Kidney glomerular epithelial cell (primary cell): Measurements from ENCODE around the gene MRPS2.
"Not testable (repeated sequence)": the region's sequence is repeated elsewhere in the genome, so short reads cannot be mapped to it uniquely, and the experiment has no call there.

Experiments used
- DNase-seq: peaks from one replicate; lab custom pipeline; 2025; lab: John Stamatoyannopoulos, UW

The MRPS2 gene

DNA sequence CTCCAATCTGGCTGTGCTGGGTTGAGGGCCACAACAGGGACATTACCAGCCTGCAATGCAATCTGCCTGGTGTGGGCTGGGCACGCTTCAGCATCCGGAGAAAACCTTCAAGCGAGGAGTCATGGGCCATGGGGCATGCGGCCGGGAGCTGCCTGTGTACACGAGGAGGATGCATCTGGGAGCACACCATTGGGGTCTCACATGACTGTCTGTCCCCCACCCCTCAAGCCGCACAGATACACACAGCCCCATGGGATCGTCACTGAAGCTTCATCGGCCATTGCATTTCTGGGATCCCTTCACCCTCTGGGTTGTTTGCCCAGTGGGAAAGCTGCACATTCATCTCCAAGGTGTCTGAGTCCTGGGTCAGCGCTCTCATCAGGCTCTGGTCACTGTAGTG lies 30.6 kb downstream of the MRPS2 start:
- DNase-seq, result no peak

DNA sequence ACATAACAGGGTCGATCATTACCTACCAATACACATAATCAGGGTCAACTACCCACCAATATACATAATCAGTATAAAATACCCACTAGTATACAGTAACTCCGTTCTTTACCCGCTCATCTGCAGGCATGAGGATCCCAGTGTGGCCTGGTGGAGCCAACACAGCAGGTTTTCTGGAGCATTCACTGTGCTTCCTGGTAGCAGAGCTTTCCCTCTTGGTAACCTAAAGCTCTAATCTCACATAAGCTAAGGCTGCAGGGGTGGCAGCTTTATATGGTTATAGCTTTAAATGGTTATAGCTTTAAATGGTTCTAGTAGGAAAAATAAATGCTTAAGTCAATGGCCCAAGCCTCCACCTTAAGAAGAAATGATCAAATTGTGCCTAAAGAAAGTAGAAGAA lies 32.6 kb downstream of the MRPS2 start:
- no peak for DNase-seq

DNA sequence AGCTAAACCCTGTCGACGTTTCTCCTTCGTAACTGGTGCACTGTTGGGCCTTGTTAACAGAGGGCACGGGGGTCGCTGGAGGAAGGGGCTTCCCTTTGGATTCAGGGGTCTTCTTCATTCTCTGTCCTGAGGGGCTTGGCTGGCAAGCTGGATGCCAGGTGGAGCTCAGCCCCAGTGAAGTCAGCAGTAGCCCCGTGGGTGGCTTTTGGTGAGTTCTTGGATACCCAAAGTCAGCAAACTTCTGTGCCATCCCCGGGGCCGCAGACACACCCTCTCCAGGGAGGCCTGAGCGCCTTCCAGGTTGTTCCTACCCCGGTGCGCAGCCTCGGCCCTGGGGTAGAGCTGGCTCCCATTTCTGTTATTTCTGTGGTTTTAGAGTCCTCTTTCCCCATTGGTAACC lies 33.2 kb downstream of the MRPS2 start:
- DNase-seq, result no peak

DNA sequence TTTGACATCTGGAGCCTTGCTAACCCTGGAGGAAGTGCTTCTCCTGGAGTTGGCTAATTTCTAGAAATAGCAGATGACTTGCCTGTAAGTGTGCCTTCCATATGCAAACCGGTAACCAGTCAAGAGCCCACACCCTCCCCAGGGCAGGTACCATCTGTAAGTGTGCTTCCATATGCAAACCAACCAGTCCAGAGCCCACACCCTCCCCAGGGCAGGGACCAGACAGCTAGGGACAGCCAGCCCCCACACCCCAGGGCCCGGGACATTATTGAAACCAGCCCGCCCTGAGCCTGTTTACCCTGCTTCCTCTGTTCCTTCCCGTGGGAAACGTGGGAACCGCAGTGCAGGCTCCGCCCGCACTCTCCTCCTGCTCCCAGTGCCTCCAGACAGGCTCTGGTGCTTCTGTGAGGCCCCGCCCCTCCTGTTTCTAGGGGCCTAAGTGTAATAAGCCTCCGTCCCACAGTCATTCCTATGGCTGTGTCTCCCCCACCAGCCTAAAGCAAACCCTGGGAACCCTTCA lies 33.8 kb downstream of the MRPS2 start:
- DNase-seq, result not testable (repeated sequence)

- DNase-seq, result not testable (repeated sequence)
These were observed 34.3 kb downstream of the MRPS2 start for GRCh38 chr9:135534826-135535225.

GRCh38 chr9:135535631-135536030 lies 35.1 kb downstream of the MRPS2 start:
- DNase-seq, result not testable (repeated sequence)

GRCh38 chr9:135536216-135536615 lies 35.7 kb downstream of the MRPS2 start:
- DNase-seq, result peak; percentile 14

DNA sequence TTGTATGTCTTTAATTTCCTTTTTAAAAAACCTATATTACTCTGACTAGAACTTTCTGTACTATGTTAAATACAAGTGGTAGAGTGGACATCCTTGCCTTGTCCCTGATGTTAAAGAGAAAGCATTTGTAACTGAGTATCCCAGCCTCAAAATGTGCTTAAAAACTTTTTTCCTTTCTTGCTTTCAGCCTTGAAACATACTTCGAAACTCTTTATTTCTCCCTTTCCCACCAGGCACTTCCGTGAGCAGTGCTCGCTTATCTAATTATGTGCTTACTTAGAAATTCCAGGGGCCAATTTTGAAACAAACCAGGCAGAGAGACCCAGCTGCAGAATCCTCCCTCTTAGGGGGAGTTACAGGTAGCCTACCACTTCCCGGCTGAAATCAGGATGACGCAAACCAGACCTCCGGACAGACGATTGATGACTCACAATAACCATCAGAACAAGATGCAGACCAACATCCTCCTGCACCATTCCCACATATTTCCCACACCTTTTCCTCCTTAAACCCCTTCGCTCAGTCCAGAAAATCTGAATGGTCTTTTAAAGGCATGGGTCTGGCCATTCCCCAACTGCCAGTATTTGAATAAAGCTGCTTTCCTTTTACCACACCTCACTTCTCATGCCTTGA lies 42.9 kb downstream of the MRPS2 start:
- peak; percentile 83 for DNase-seq

GRCh38 chr9:135544981-135545635 lies 44.6 kb downstream of the MRPS2 start:
- no peak for DNase-seq

GRCh38 chr9:135545646-135546176 lies 45.2 kb downstream of the MRPS2 start, which contains the start of gene OBP2A:
TSS of gene OBP2A (plus strand) at chr9:135546126. CDS start at chr9:135546181, 55 bp downstream.
- not testable (repeated sequence) for DNase-seq

GRCh38 chr9:135546792-135547617 lies 46.5 kb downstream of the MRPS2 start:
- DNase-seq, result not testable (repeated sequence)

DNA sequence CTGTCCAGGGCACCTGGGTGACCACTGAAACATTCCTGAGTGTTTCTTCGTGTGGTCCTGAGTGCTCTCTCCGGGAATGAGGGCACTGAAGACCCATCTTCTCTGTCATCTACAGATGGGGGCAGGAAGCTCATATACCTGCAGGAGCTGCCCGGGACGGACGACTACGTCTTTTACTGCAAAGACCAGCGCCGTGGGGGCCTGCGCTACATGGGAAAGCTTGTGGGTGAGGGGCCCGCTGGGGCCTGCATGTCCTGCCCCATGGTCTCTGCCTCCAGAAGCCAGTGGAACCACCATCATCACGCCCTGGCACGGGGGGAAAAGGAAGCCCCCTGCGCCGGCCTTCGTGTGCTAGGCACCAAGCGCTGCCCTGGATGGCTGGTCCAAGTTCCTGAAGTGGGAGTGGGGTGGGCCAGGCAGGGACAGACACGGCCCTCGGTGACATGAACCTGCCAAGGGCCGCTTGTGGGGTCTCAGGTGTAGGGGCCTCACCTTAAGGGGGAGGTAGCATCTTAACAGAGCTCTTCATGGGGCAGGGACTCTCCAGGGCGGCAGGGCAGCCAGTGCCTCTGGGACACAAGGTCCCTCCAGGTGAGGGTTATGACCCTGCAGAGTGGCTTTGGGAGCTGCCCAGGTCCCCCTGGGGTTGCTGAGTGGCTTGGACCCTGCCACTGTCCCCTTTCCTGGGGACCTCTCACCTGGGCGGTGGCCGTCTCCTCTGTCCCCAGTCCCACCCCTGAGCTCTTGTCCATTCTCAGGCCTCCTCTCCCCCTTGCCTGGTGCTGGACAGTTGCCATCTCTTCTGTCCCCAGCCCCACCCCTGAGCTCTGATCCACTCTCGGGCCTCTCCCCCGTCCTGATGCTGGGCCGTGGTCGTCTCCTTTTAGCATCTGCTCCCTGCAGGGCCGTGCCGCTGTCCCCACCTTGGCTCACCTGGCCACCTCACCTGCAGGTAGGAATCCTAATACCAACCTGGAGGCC lies 47.6 kb downstream of the MRPS2 start:
- DNase-seq, result no peak

DNA sequence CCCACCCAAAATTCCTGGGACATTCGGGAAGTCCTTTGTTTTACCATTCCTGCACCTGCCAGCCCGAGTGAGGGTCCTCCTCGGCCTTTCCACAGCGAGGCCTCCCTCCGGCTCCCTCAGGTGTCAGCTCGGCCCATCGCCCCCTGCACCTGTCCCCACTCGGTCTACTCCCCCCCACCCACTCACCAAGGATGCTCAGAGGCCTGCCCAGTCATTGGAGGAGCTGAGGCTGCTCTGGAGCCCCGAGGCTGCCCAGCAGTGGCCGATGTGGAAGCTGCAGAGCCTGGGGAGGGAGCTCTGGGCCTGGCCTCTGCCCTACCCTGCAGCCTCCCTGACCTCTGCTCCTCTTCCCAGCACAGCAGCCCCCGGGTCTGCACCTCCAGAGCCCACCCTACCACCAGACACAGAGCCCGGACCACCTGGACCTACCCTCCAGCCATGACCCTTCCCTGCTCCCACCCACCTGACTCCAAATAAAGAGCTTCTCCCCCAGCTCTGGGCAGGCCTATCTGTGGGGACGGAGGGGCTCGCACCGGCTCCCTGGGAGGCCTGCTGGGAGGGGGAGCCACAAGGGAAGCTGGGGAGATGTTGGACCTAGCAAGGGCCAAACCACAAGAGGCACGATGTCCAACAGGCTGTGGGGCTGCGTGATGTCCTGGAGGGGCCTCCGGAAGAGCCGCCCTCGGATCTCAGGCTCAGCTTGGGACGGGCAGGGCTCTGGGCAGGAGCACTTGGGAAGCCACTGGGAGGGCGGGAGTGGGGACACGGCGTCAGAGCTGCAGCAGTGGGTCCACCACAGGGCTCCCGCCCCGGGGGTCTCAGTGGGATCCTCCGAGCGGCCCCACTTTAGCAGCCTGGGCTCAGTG lies 49.2 kb downstream of the MRPS2 start:
- DNase-seq, result not testable (repeated sequence)

GRCh38 chr9:135550344-135550918 lies 49.9 kb downstream of the MRPS2 start:
- DNase-seq, result no peak

- DNase-seq, result no peak
These were observed 50.5 kb downstream of the MRPS2 start for GRCh38 chr9:135551031-135551430.

DNA sequence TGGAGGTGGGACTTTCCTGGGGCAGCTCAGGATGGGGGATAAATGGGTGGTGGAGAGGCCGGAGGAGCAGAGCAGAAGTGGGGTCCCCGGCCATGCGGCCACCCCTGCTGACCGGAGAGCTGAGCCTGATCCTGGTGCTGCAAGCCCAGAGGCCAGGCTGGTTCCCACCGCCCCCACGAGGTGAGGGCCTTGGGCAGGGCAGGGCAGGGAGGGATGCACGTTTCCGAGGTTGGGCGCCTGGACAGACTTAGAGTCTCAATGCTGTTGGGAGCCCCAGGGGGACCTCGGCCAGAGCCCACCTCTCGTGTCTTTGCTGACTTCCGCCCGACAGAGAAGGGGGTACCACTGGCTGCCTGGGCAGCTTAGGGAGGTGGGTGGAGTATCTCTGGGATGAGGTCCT lies 51.0 kb downstream of the MRPS2 start:
- no peak for DNase-seq

GRCh38 chr9:135552021-135552697 lies 51.7 kb downstream of the MRPS2 start:
- no peak for DNase-seq

DNA sequence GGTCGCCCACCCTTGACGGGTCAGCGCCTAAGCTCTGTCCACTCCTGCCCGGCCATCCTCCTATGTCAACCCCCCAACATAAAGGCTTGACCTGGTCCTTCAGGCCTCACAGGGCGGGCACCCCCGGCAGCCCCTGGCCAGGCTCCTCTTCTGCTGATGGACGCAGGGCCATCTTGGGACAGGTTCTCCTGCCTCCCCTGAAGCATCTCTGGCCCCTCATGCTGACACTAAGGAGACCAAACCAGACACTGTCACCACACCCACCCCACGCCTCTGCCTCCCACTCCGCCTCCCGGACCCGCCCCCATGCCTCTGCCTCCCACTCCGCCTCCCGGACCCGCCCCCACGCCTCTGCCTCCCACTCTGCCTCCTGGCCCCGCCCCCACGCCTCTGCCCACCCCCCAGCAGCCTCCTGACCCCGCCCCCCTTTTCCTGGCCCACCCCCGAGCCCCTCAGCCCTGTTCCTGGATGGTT lies 52.3 kb downstream of the MRPS2 start:
- no peak for DNase-seq
